HG03108 (cell line): ENCODE data around the gene KIAA0232.
"Not testable (repeated sequence)": the region's sequence is repeated elsewhere in the genome, so short reads cannot be mapped to it uniquely, and the experiment has no call there.

Source experiments
- ATAC-seq: cut with Tn5 transposase; IDR thresholded peaks from one replicate; pipeline ENCODE4 v1.9.1; 2021; ENCODE audit warnings: moderate library complexity; ENCODE audit not compliant: unreplicated experiment

KIAA0232 gene

GRCh38 chr4:6775746-6776145 is 6.8 kb upstream of the KIAA0232 start:
- no peak for ATAC-seq

GRCh38 chr4:6776920-6777635 is 5.4 kb upstream of the KIAA0232 start:
- ATAC-seq: no peak

GRCh38 chr4:6777636-6778281 is 4.8 kb upstream of the KIAA0232 start:
- no peak for ATAC-seq

- no peak for ATAC-seq
These were observed 4.1 kb upstream of the KIAA0232 start for GRCh38 chr4:6778435-6778834.

- ATAC-seq: no peak
These were observed 2.6 kb upstream of the KIAA0232 start for GRCh38 chr4:6779667-6780565.

GRCh38 chr4:6781113-6781512 is 1.4 kb upstream of the KIAA0232 start:
- no peak for ATAC-seq

- ATAC-seq: no peak
These were observed 966 bp upstream of the KIAA0232 start for GRCh38 chr4:6781561-6781960.

- no peak for ATAC-seq
These were observed 251 bp downstream of the KIAA0232 start for GRCh38 chr4:6782846-6783110.

GRCh38 chr4:6783111-6783981 is 819 bp downstream of the KIAA0232 start:
- ATAC-seq: peak; percentile 67

- no peak for ATAC-seq
These were observed 3.0 kb downstream of the KIAA0232 start for GRCh38 chr4:6785572-6785925.

GRCh38 chr4:6788123-6788522 is 5.6 kb downstream of the KIAA0232 start:
- no peak for ATAC-seq

- not testable (repeated sequence) for ATAC-seq
These were observed 8.7 kb downstream of the KIAA0232 start for GRCh38 chr4:6791245-6791644.

- ATAC-seq: not testable (repeated sequence)
These were observed 9.3 kb downstream of the KIAA0232 start for GRCh38 chr4:6791796-6792195.

GRCh38 chr4:6794189-6794588 is 11.7 kb downstream of the KIAA0232 start:
- no peak for ATAC-seq

GRCh38 chr4:6795821-6796220 is 13.3 kb downstream of the KIAA0232 start:
- no peak for ATAC-seq

- ATAC-seq: not testable (repeated sequence)
These were observed 14.8 kb downstream of the KIAA0232 start for GRCh38 chr4:6797368-6797767.

- ATAC-seq: no peak
These were observed 16.6 kb downstream of the KIAA0232 start for GRCh38 chr4:6799091-6799490.

GRCh38 chr4:6802025-6802424 is 19.5 kb downstream of the KIAA0232 start:
- no peak for ATAC-seq

- ATAC-seq: no peak
These were observed 20.1 kb downstream of the KIAA0232 start for GRCh38 chr4:6802626-6803025.

- no peak for ATAC-seq
These were observed 20.7 kb downstream of the KIAA0232 start for GRCh38 chr4:6803246-6803645.
